ENCODE data around the gene TNFSF15. TPM values are rescaled to one million over a fixed set of nuclear protein-coding genes. Genes with fewer than 3 reads are reported as not detected.

Gene TNFSF15
- total and polyA plus RNA-seq, 4 experiments from 2014 or later, result 0.06 to 0.11 TPM; not detected in 2

DNA sequence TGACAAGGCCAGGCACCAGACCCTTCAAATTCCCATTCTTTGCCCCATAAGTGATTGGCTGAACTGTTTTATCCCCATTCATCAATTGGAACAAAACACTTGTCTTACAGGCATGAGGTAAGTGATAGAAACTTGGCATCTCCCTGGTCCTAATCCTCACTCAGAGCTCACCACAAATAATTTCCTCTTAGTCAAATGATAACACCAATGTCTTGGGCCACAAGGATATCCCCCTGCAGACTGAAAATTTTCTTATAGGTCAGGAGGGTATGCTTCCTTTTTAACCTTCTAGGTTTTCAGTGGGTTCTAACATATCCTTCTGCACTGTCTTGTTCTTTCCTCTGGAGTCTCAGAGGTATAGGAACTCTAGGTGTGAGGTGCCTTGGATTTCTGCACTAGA lies 14.5 kb downstream of the TNFSF15 start:
- ChIA-PET CTCF (ENCODE audit: partially characterized antibody) (no interaction called here), POLR2A (ENCODE audit: partially characterized antibody) (no interaction called here)
- Mint-ChIP-seq H3K27me3 (no peaks in the 10 kb centered on the region), H3K4me1 (no peaks in the 10 kb centered on the region), H3K4me3 (no peak overlapping the region), H3K27ac (no peak overlapping the region), H3K9me3 (peaks cover 0 to 2% (median 0%) of the 10 kb centered on the region in 8 donors), H3K36me3 (no peaks in the 10 kb centered on the region)
- H3K4me3 ChIP-seq (ENCODE audit: low read length in 2 of 2), result no peak overlapping the region
- no peaks in the 10 kb centered on the region for H3K27me3 ChIP-seq (ENCODE audit: insufficient read depth, low read length)
- no peak overlapping the region for H3K27ac ChIP-seq (ENCODE audit: low read depth, low read length)
- no peaks in the 10 kb centered on the region for H3K4me1 ChIP-seq (ENCODE audit: insufficient read depth, low read length)
- intact Hi-C loops (cut with micrococcal nuclease), result no loop called here
- H3K9me3 ChIP-seq (ENCODE audit: control insufficient read depth in 1 of 2, low read length in 2 of 2), result no peaks in the 10 kb centered on the region
- H3K36me3 ChIP-seq (ENCODE audit: insufficient read depth, low read length), result no peaks in the 10 kb centered on the region
- DNase-seq, result no peak

- Histone ChIP-seq H3K27me3 (ENCODE audit: insufficient read depth, low read length) (no peaks in the 10 kb centered on the region), H3K27ac (ENCODE audit: low read depth, low read length) (no peak overlapping the region), H3K4me3 (ENCODE audit: low read length in 2 of 2) (no peak overlapping the region), H3K4me1 (ENCODE audit: insufficient read depth, low read length) (no peaks in the 10 kb centered on the region), H3K36me3 (ENCODE audit: insufficient read depth, low read length) (no peaks in the 10 kb centered on the region), H3K9me3 (ENCODE audit: control insufficient read depth in 1 of 2, low read length in 2 of 2) (no peaks in the 10 kb centered on the region)
- H3K4me1 Mint-ChIP-seq, result no peaks in the 10 kb centered on the region
- no peak for DNase-seq
- H3K9me3 Mint-ChIP-seq, result peaks cover 0 to 2% (median 0%) of the 10 kb centered on the region in 8 donors
- ChIA-PET CTCF (ENCODE audit: partially characterized antibody) (no interaction called here), POLR2A (ENCODE audit: partially characterized antibody) (no interaction called here)
- H3K36me3 Mint-ChIP-seq, result no peaks in the 10 kb centered on the region
- intact Hi-C loops (cut with micrococcal nuclease), result no loop called here
- no peaks in the 10 kb centered on the region for H3K27me3 Mint-ChIP-seq
- peak overlapping the region in 1 of 7 donors; percentile 10 for H3K27ac Mint-ChIP-seq
- no peak overlapping the region for H3K4me3 Mint-ChIP-seq
Observed at GRCh38 chr9:114790521-114790920, 15.3 kb downstream of the TNFSF15 start.

DNA sequence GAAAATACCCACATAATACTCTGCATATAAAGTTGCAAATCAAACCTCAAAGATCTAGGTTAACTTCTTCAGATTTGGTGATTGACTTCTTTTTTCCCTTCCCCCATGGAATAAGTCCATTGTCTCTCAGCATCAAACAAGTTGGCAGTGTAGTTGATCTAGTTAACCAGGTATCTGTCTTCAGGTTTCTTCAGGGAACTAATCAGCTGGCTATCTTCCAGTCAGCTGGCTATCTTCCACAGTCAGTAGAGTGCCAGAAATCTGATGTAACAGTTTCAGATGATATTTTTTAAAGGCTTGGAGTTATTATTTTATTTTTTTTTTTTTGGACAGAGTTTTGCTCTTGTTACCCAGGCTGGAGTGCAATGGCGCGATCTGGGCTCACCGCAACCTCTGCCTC lies 16.8 kb downstream of the TNFSF15 start:
- CTCF ChIA-PET (ENCODE audit: partially characterized antibody), result no interaction called here
- Mint-ChIP-seq H3K4me3 (no peak overlapping the region), H3K4me1 (no peaks in the 10 kb centered on the region), H3K36me3 (no peaks in the 10 kb centered on the region), H3K27ac (no peak overlapping the region), H3K27me3 (no peaks in the 10 kb centered on the region), H3K9me3 (peaks cover 0 to 2% (median 0%) of the 10 kb centered on the region in 8 donors)
- H3K9me3 ChIP-seq (ENCODE audit: control insufficient read depth in 1 of 2, low read length in 2 of 2), result no peaks in the 10 kb centered on the region
- intact Hi-C loops (cut with micrococcal nuclease), result no loop called here
- DNase-seq, result no peak
- POLR2A ChIA-PET (ENCODE audit: partially characterized antibody), result no interaction called here
- H3K36me3 ChIP-seq (ENCODE audit: insufficient read depth, low read length), result no peaks in the 10 kb centered on the region
- no peak overlapping the region for H3K27ac ChIP-seq (ENCODE audit: low read depth, low read length)
- no peaks in the 10 kb centered on the region for H3K4me1 ChIP-seq (ENCODE audit: insufficient read depth, low read length)
- H3K4me3 ChIP-seq (ENCODE audit: low read length in 2 of 2), result no peak overlapping the region
- H3K27me3 ChIP-seq (ENCODE audit: insufficient read depth, low read length), result no peaks in the 10 kb centered on the region

DNA sequence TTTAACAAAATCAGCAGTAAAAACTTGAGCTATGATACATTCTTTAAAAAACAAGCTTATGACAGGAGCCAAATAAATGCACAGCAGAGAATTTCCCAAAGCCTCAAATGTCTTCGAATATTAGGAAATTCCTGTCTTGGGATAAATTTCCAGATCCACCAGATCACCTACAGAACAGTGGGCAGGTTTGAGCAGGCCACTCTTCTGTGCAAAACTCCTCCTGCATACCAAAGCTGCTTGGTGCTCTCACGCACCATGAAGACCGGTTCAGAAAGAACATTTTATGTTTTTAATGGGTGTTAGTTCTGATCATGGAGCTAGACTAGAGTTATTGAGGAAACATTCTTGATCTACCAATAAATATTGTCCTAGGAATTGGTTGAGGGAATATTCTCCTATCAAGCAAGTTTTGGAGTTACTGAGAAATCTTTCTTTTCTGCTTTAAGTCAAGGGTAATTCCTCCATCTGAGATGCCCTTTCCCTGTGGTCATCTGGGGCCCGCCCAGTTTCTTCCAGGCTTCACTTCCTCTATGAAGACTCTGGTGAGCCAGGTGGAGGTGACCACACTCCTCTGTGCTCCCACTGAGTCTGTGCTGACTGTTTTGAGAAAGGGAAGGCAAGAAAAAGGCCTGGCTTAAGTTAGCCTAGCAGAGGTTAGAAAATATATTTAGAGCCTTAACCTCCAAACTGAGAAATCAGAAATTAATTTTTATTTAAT lies 17.9 kb downstream of the TNFSF15 start:
- no peak for DNase-seq
- intact Hi-C loops (cut with micrococcal nuclease), result no loop called here
- CTCF ChIA-PET (ENCODE audit: partially characterized antibody), result no interaction called here

DNA sequence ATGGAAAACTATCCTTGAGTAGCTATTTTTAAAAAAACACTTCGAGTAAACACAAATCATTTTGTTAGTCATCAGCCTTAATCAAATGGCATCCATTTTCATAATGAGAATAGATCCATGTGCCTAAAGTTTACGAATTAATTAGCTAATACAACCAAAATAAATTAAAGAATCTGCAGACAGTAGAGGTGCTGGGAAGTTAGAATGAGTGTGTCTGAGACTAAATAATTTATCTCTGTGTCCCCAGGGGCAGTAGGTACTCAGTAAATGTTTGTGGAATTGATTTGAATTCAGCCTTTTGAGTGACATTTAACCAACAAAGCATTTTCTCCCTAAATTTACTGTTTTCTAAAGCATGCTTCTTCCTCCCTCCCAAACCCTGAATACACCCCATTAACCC lies 18.6 kb downstream of the TNFSF15 start:
- no peak for DNase-seq
- H3K27ac ChIP-seq (ENCODE audit: low read depth, low read length), result no peak overlapping the region
- no peaks in the 10 kb centered on the region for H3K36me3 Mint-ChIP-seq
- no peaks in the 10 kb centered on the region for H3K27me3 Mint-ChIP-seq
- H3K4me1 Mint-ChIP-seq, result no peaks in the 10 kb centered on the region
- H3K36me3 ChIP-seq (ENCODE audit: insufficient read depth, low read length), result no peaks in the 10 kb centered on the region
- no peaks in the 10 kb centered on the region for H3K9me3 ChIP-seq (ENCODE audit: control insufficient read depth in 1 of 2, low read length in 2 of 2)
- no peaks in the 10 kb centered on the region for H3K27me3 ChIP-seq (ENCODE audit: insufficient read depth, low read length)
- peaks cover 0 to 2% (median 0%) of the 10 kb centered on the region in 8 donors for H3K9me3 Mint-ChIP-seq
- POLR2A ChIA-PET (ENCODE audit: partially characterized antibody), result no interaction called here
- H3K27ac Mint-ChIP-seq, result no peak overlapping the region
- H3K4me3 ChIP-seq (ENCODE audit: low read length in 2 of 2), result no peak overlapping the region
- no peaks in the 10 kb centered on the region for H3K4me1 ChIP-seq (ENCODE audit: insufficient read depth, low read length)
- CTCF ChIA-PET (ENCODE audit: partially characterized antibody), result no interaction called here
- H3K4me3 Mint-ChIP-seq, result no peak overlapping the region
- intact Hi-C loops (cut with micrococcal nuclease), result no loop called here

More for the DNA sequence above, 17.9 kb downstream of the TNFSF15 start:
- no peak overlapping the region for H3K4me3 Mint-ChIP-seq
- H3K36me3 Mint-ChIP-seq, result no peaks in the 10 kb centered on the region
- H3K4me1 ChIP-seq (ENCODE audit: insufficient read depth, low read length), result no peaks in the 10 kb centered on the region
- H3K27ac ChIP-seq (ENCODE audit: low read depth, low read length), result no peak overlapping the region
- H3K27me3 Mint-ChIP-seq, result no peaks in the 10 kb centered on the region
- no peaks in the 10 kb centered on the region for H3K9me3 ChIP-seq (ENCODE audit: control insufficient read depth in 1 of 2, low read length in 2 of 2)
- POLR2A ChIA-PET (ENCODE audit: partially characterized antibody), result no interaction called here
- H3K36me3 ChIP-seq (ENCODE audit: insufficient read depth, low read length), result no peaks in the 10 kb centered on the region
- peaks cover 0 to 2% (median 0%) of the 10 kb centered on the region in 8 donors for H3K9me3 Mint-ChIP-seq
- no peaks in the 10 kb centered on the region for H3K27me3 ChIP-seq (ENCODE audit: insufficient read depth, low read length)
- no peak overlapping the region for H3K4me3 ChIP-seq (ENCODE audit: low read length in 2 of 2)
- no peak overlapping the region for H3K27ac Mint-ChIP-seq
- no peaks in the 10 kb centered on the region for H3K4me1 Mint-ChIP-seq

- Histone ChIP-seq H3K4me3 (ENCODE audit: low read length in 2 of 2) (no peak overlapping the region), H3K4me1 (ENCODE audit: insufficient read depth, low read length) (no peaks in the 10 kb centered on the region), H3K36me3 (ENCODE audit: insufficient read depth, low read length) (no peaks in the 10 kb centered on the region), H3K27me3 (ENCODE audit: insufficient read depth, low read length) (no peaks in the 10 kb centered on the region), H3K27ac (ENCODE audit: low read depth, low read length) (no peak overlapping the region), H3K9me3 (ENCODE audit: control insufficient read depth in 1 of 2, low read length in 2 of 2) (no peaks in the 10 kb centered on the region)
- ChIA-PET CTCF (ENCODE audit: partially characterized antibody) (interaction anchor here (0.7 to 1.3 kb wide), 2 partner anchors 24 to 121 kb away, joined by 3 read pairs; no protein-coding TSS in a partner anchor), POLR2A (ENCODE audit: partially characterized antibody) (no interaction called here)
- H3K4me3 Mint-ChIP-seq, result no peak overlapping the region
- peaks cover 0 to 2% (median 0%) of the 10 kb centered on the region in 8 donors for H3K9me3 Mint-ChIP-seq
- H3K27ac Mint-ChIP-seq, result peak overlapping the region in 1 of 7 donors; percentile 3
- no peaks in the 10 kb centered on the region for H3K4me1 Mint-ChIP-seq
- no peak for DNase-seq
- no peaks in the 10 kb centered on the region for H3K36me3 Mint-ChIP-seq
- intact Hi-C loops (cut with micrococcal nuclease), result no loop called here
- no peaks in the 10 kb centered on the region for H3K27me3 Mint-ChIP-seq
Observed at GRCh38 chr9:114785866-114786650, 19.8 kb downstream of the TNFSF15 start.

GRCh38 chr9:114784721-114785279 lies 21.0 kb downstream of the TNFSF15 start:
- POLR2A ChIA-PET (ENCODE audit: partially characterized antibody), result no interaction called here
- no peak for DNase-seq
- Mint-ChIP-seq H3K9me3 (peaks cover 0 to 2% (median 0%) of the 10 kb centered on the region in 8 donors), H3K27ac (no peak overlapping the region), H3K36me3 (no peaks in the 10 kb centered on the region), H3K4me3 (no peak overlapping the region), H3K27me3 (no peaks in the 10 kb centered on the region), H3K4me1 (no peaks in the 10 kb centered on the region)
- CTCF ChIA-PET (ENCODE audit: partially characterized antibody), result interaction anchor here (0.8 to 1.3 kb wide), 2 partner anchors 122 to 143 kb away, joined by 3 read pairs; no protein-coding TSS in a partner anchor
- Histone ChIP-seq H3K4me1 (ENCODE audit: insufficient read depth, low read length) (no peaks in the 10 kb centered on the region), H3K27ac (ENCODE audit: low read depth, low read length) (no peak overlapping the region), H3K27me3 (ENCODE audit: insufficient read depth, low read length) (no peaks in the 10 kb centered on the region), H3K9me3 (ENCODE audit: control insufficient read depth in 1 of 2, low read length in 2 of 2) (no peaks in the 10 kb centered on the region), H3K4me3 (ENCODE audit: low read length in 2 of 2) (no peak overlapping the region), H3K36me3 (ENCODE audit: insufficient read depth, low read length) (no peaks in the 10 kb centered on the region)
- intact Hi-C loops (cut with micrococcal nuclease), result no loop called here
